ENCODE results near the gene RHEBL1. TPM values are rescaled to one million over a fixed set of nuclear protein-coding genes. Genes with fewer than 3 reads are reported as not detected.

The RHEBL1 gene
- total and polyA plus RNA-seq, 2 experiments from 2014 or later: 0.65 to 0.86 TPM

GRCh38 chr12:49023812-49024211 is 46.0 kb downstream of the RHEBL1 start:
- Histone ChIP-seq H2AFZ (no peak overlapping the region), H3K27me3 (replicated peaks; ENCODE audit: insufficient read depth) (no peaks in the 10 kb centered on the region), H3F3A (ENCODE audit: insufficient read depth) (peaks cover 26% of the 10 kb centered on the region; the same call in 1 of the 2 replicates), H3K79me2 (ENCODE audit: insufficient read depth) (no peaks in the 10 kb centered on the region), H3K9me3 (ENCODE audit: low read depth) (no peaks in the 10 kb centered on the region), H3K4me3 (no peak overlapping the region), H3K36me3 (ENCODE audit: low read depth) (peaks cover 30% of the 10 kb centered on the region), H3K9ac (no peak overlapping the region), H3K27ac (no peak overlapping the region), H3K4me2 (ENCODE audit: unreplicated experiment) (no peak overlapping the region), H3K4me1 (ENCODE audit: insufficient read depth) (peaks cover 7% of the 10 kb centered on the region), H4K20me1 (ENCODE audit: insufficient read depth) (no peaks in the 10 kb centered on the region), H3K9me2 (ENCODE audit: insufficient read depth) (no peaks in the 10 kb centered on the region)
- DNase-seq: no peak
- no peak for TF ChIP-seq EZH2 (IDR thresholded peaks at IDR 0.05; ENCODE audit: insufficient read depth, poor library complexity, severe bottlenecking)
- no peak for TF ChIP-seq EZH2phosphoT487 (IDR thresholded peaks at IDR 0.05; ENCODE audit: insufficient read depth, low read depth)
- WGBS, 2 experiments (ENCODE audit: low coverage in 1 of 2, low lambda C conversion rate in 2 of 2, missing lambda C conversion rate in 2 of 2): 100% methylated on average over 2 of the region's 2 CpGs
- in situ Hi-C loops (cut with MboI): no loop called here

- Histone ChIP-seq H4K20me1 (ENCODE audit: insufficient read depth) (no peaks in the 10 kb centered on the region), H2AFZ (no peak overlapping the region), H3K36me3 (ENCODE audit: low read depth) (peaks cover 29% of the 10 kb centered on the region), H3K4me3 (no peak overlapping the region), H3K9me3 (ENCODE audit: low read depth) (no peaks in the 10 kb centered on the region), H3K4me2 (ENCODE audit: unreplicated experiment) (no peak overlapping the region), H3K27me3 (replicated peaks; ENCODE audit: insufficient read depth) (no peaks in the 10 kb centered on the region), H3K79me2 (ENCODE audit: insufficient read depth) (peaks cover 4% of the 10 kb centered on the region; the same call in 1 of the 2 replicates), H3K27ac (no peak overlapping the region), H3K9ac (no peak overlapping the region), H3K4me1 (ENCODE audit: insufficient read depth) (peaks cover 8% of the 10 kb centered on the region), H3F3A (ENCODE audit: insufficient read depth) (peaks cover 26% of the 10 kb centered on the region; the same call in 1 of the 2 replicates), H3K9me2 (ENCODE audit: insufficient read depth) (no peaks in the 10 kb centered on the region)
- peak; percentile 5 for DNase-seq
- TF ChIP-seq EZH2 (IDR thresholded peaks at IDR 0.05; ENCODE audit: insufficient read depth, poor library complexity, severe bottlenecking) (no peak), EZH2phosphoT487 (IDR thresholded peaks at IDR 0.05; ENCODE audit: insufficient read depth, low read depth) (no peak)
- 89 to 91% methylated on average over 15 of the region's 15 CpGs for WGBS, 2 experiments (ENCODE audit: low coverage in 1 of 2, low lambda C conversion rate in 2 of 2, missing lambda C conversion rate in 2 of 2)
- in situ Hi-C loops (cut with MboI): no loop called here
Measured at GRCh38 chr12:49022558-49023178, 47.1 kb downstream of the RHEBL1 start.

DNA sequence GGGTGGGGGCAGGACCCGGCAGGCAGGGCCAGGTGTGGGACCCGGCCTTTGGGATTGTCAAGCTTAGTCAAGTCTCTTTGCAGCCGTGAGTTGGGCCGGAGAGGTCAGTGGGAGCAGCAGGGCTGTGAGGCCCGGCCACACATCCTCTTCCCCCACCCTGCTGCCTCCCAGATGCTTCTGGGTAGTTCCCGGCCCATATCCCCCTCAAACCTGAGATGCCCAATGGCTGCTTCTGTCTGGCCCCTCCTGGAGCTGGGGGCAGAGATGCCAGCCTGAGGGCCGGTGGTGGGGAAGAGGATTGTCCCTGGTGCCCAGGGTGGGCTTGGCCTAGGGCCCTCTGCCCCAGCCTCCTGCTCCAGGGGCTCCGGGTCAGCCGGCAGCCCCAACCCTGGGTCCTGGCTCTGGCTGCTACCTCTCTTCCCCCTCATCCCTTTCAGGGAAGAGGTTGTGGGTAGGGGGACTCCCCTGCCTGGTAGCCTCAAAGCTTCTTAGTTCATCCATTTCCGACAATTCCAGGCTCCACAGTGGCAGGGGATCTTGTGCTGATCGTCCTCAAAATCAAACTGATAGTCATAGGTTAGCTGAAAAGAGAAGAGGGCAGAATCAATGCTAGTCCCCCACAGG is 48.4 kb downstream of the RHEBL1 start:
- H3K4me3 ChIP-seq: no peak overlapping the region
- no peak overlapping the region for H3K4me2 ChIP-seq (ENCODE audit: unreplicated experiment)
- H3K36me3 ChIP-seq (ENCODE audit: low read depth): peaks cover 26% of the 10 kb centered on the region
- peaks cover 13% of the 10 kb centered on the region for H3K4me1 ChIP-seq (ENCODE audit: insufficient read depth)
- no peaks in the 10 kb centered on the region for H4K20me1 ChIP-seq (ENCODE audit: insufficient read depth)
- H3K79me2 ChIP-seq (ENCODE audit: insufficient read depth): peaks cover 16% of the 10 kb centered on the region
- no peak overlapping the region for H3K9ac ChIP-seq
- WGBS, 2 experiments (ENCODE audit: low coverage in 1 of 2, low lambda C conversion rate in 2 of 2, missing lambda C conversion rate in 2 of 2): 80 to 88% methylated on average over 9 to 11 of the region's 11 CpGs
- TF ChIP-seq EZH2phosphoT487 (IDR thresholded peaks at IDR 0.05; ENCODE audit: insufficient read depth, low read depth) (no peak), EZH2 (IDR thresholded peaks at IDR 0.05; ENCODE audit: insufficient read depth, poor library complexity, severe bottlenecking) (no peak)
- no peaks in the 10 kb centered on the region for H3K27me3 ChIP-seq (replicated peaks; ENCODE audit: insufficient read depth)
- H3F3A ChIP-seq (ENCODE audit: insufficient read depth): peaks cover 26% of the 10 kb centered on the region; the same call in 1 of the 2 replicates
- H3K9me3 ChIP-seq (ENCODE audit: low read depth): no peaks in the 10 kb centered on the region
- DNase-seq: no peak
- no peaks in the 10 kb centered on the region for H3K9me2 ChIP-seq (ENCODE audit: insufficient read depth)
- H3K27ac ChIP-seq: no peak overlapping the region
- no peak overlapping the region for H2AFZ ChIP-seq
- in situ Hi-C loops (cut with MboI): no loop called here

- H4K20me1 ChIP-seq (ENCODE audit: insufficient read depth): no peaks in the 10 kb centered on the region
- no peaks in the 10 kb centered on the region for H3K27me3 ChIP-seq (replicated peaks; ENCODE audit: insufficient read depth)
- H3F3A ChIP-seq (ENCODE audit: insufficient read depth): peaks cover 26% of the 10 kb centered on the region; the same call in 1 of the 2 replicates
- no peak for DNase-seq
- no peak overlapping the region for H3K27ac ChIP-seq
- H3K9me2 ChIP-seq (ENCODE audit: insufficient read depth): no peaks in the 10 kb centered on the region
- WGBS, 2 experiments (ENCODE audit: low coverage in 1 of 2, low lambda C conversion rate in 2 of 2, missing lambda C conversion rate in 2 of 2): 75 to 84% methylated on average over 4 to 6 of the region's 6 CpGs
- H3K9me3 ChIP-seq (ENCODE audit: low read depth): no peaks in the 10 kb centered on the region
- no peak overlapping the region for H3K4me2 ChIP-seq (ENCODE audit: unreplicated experiment)
- in situ Hi-C loops (cut with MboI): no loop called here
- H2AFZ ChIP-seq: no peak overlapping the region
- TF ChIP-seq EZH2 (IDR thresholded peaks at IDR 0.05; ENCODE audit: insufficient read depth, poor library complexity, severe bottlenecking) (no peak), EZH2phosphoT487 (IDR thresholded peaks at IDR 0.05; ENCODE audit: insufficient read depth, low read depth) (no peak)
- H3K4me3 ChIP-seq: no peak overlapping the region
- H3K36me3 ChIP-seq (ENCODE audit: low read depth): peaks cover 21% of the 10 kb centered on the region
- peaks cover 13% of the 10 kb centered on the region for H3K4me1 ChIP-seq (ENCODE audit: insufficient read depth)
- H3K79me2 ChIP-seq (ENCODE audit: insufficient read depth): peaks cover 26% of the 10 kb centered on the region
- no peak overlapping the region for H3K9ac ChIP-seq
Measured at GRCh38 chr12:49020441-49020840, 49.3 kb downstream of the RHEBL1 start.

Measured in GM23248 (cell line).